GM19467 (cell line): ENCODE measurements around the gene MUC21.

Source experiments
- ATAC-seq: cut with Tn5 transposase; IDR thresholded peaks from one replicate; pipeline ENCODE4 v1.9.1; 2021; ENCODE audit warnings: mild to moderate bottlenecking, moderate library complexity; ENCODE audit not compliant: unreplicated experiment

MUC21 gene

GRCh38 chr6:30983439-30983838 is at the start of gene MUC21:
MUC21 (plus strand) TSS chr6:30983718; CDS start chr6:30983959, 241 bp downstream.
- no peak for ATAC-seq

- no peak for ATAC-seq
Observed at GRCh38 chr6:30935018-30935417, 48.5 kb upstream of the MUC21 start.

- ATAC-seq: no peak
Observed at GRCh38 chr6:30937265-30937664, 46.3 kb upstream of the MUC21 start.

GRCh38 chr6:30938730-30939129 is 44.8 kb upstream of the MUC21 start:
- ATAC-seq: no peak

- ATAC-seq: no peak
Observed at GRCh38 chr6:30939473-30939872, 44.0 kb upstream of the MUC21 start.

- no peak for ATAC-seq
Observed at GRCh38 chr6:30940361-30940986, 43.0 kb upstream of the MUC21 start, which contains the start of gene MUCL3. MUCL3 (plus strand) TSS chr6:30940973; CDS start chr6:30941000, 27 bp downstream.

GRCh38 chr6:30942338-30943060 is 41.0 kb upstream of the MUC21 start:
- no peak for ATAC-seq

- no peak for ATAC-seq
Observed at GRCh38 chr6:30944051-30944450, 39.5 kb upstream of the MUC21 start.

GRCh38 chr6:30945281-30945680 is 38.2 kb upstream of the MUC21 start:
- no peak for ATAC-seq

GRCh38 chr6:30947231-30947630 is 36.3 kb upstream of the MUC21 start:
- ATAC-seq: no peak

- ATAC-seq: no peak
Observed at GRCh38 chr6:30948811-30949210, 34.7 kb upstream of the MUC21 start.

GRCh38 chr6:30951907-30952469 is 31.5 kb upstream of the MUC21 start:
- no peak for ATAC-seq

- no peak for ATAC-seq
Observed at GRCh38 chr6:30954631-30955366, 28.7 kb upstream of the MUC21 start.

- no peak for ATAC-seq
Observed at GRCh38 chr6:30955367-30956042, 28.0 kb upstream of the MUC21 start.

- ATAC-seq: no peak
Observed at GRCh38 chr6:30957716-30958115, 25.8 kb upstream of the MUC21 start.

GRCh38 chr6:30960907-30961673 is 22.4 kb upstream of the MUC21 start:
- ATAC-seq: no peak

- ATAC-seq: no peak
Observed at GRCh38 chr6:30962716-30963115, 20.8 kb upstream of the MUC21 start.

GRCh38 chr6:30963641-30964040 is 19.9 kb upstream of the MUC21 start:
- no peak for ATAC-seq

GRCh38 chr6:30964075-30964474 is 19.4 kb upstream of the MUC21 start:
- no peak for ATAC-seq

- no peak for ATAC-seq
Observed at GRCh38 chr6:30965140-30965601, 18.3 kb upstream of the MUC21 start.
